Inferior parietal cortex (tissue), 1 donor: ENCODE results near the gene MADCAM1.

Source experiments
- DNase-seq: peaks from one replicate; pipeline ENCODE4 v3.0.0-alpha.2; 2016; ENCODE audit errors: extremely low spot score

Gene MADCAM1

DNA sequence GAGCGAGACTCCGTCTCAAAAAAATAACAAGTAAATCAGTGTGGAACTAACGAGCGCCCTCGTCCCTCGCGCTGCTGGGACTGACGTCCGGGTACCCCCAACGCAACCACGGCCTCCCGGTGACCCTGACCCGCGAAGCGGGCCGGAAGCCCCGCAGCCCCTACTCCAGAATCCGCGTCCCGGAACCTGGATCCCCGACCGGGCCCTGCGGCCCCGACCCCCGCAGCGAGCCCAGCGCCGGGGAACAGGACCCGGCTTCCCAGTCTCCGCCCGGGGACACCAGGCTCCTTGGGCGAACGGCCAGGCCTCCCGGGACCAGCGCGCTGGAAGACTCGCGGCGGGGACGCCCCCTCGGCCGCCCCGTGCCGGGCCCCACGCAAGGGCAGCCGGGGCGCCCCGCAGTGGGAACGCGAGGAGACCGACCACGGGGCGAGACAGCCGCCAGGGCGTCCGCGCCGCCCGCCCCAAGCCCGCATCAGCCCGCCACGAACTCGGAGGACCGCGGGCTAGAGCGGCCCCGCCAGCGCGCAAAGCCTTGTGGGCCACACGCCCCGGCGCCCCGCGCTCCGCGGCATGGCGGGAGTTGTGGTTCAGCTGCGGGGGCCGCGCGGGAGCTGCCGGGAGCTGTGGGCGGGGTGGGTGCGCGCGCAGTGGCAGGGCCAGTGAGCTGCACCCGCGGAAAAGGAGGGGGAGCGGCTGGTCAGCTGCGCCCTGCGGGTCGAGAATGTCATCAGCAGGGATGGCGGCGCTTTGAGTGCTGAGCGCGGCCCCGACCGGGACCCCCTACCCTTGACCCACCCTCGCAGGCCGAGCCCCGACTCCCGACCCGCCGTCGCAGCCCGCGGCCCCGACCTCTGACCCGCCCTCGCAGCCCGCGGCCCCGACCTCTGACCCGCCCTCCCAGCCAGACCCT is 7.5 kb upstream of the MADCAM1 start:
- peak; percentile 85 for DNase-seq

DNA sequence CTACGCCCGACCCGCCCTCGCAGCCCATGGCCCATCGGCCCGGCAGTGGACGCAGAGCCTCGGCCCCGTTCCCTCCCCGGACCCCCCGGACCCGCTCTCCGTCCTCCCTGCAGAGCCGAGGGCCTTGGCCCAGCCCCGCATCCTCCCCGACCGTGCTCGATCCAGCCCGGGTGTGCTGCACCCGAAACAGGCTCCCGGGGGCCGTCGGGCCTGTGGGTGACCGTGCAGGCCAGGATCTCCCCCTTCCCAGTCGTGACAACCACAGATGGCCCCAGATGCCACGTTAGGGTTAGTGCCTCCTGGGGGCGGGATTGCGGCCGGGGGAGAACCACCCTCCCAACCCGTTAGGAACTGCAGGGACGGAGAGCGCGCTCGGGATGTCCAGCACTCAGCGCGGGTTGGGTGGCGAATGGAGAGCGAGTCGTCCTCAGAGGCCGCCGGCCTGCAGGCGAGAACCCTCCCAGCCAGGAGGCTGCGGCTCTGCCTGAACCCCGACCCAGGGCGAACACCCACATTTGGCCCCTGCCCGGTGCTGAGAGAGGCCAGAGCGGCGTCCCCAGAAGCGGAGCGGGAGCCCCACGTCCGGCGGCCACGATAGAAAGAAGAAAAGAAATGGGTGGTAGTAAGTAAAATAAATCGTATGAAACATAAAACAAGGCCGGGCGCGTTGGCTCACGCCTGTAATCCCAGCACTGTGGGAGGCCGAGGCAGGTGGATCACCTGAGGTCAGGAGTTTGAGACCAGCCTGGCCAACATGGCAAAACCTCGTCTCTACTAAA is 6.7 kb upstream of the MADCAM1 start:
- DNase-seq: no peak

DNA sequence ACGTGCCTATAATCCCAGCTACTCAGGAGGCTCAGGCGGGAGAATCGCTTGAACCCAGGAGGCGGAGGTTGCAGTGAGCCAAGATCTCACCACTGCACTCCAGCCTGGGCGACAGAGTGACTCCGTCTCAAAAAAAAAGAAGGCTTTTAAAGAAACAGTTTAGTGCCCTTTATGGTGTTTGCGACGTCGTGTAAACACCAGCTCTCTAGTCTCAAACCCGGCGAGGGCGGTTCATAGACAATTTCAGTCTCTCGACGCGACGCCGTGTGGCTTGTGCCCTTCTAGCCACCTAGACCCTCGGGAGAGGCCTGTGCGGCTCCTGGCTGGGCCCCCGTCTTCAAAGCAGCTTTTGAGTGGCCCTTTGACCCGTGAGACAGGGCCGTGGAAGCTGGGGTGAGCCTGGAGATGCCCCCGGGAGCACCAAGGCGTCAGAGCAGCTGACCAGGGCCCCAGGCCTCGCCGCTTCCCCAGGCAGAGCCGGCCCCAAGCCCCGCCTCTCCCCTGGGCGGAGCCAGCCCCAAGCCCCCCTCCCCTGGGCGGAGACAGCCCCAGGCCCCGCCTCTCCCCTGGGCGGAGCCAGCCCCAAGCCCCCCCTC is 5.0 kb upstream of the MADCAM1 start:
- no peak for DNase-seq

DNA sequence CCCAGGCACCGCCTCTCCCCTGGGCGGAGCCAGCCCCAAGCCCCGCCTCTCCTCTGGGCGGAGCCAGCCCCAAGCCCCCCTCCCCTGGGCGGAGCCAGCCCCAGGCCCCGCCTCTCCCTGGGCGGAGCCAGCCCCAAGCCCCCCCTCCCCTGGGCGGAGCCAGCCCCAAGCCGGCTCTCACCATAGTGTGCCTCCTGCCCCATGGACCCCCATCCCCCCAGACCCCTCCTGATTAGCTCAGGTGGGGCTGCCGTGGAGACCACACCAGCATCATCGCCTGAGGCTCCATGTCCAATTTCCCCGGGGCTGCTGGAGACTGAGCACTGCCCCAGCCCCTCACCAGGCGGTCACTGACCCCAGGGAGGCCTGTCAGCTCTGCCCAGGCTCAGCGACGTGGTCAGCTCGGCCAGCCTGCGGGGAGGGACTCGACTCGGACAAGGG is 4.2 kb upstream of the MADCAM1 start:
- no peak for DNase-seq

DNA sequence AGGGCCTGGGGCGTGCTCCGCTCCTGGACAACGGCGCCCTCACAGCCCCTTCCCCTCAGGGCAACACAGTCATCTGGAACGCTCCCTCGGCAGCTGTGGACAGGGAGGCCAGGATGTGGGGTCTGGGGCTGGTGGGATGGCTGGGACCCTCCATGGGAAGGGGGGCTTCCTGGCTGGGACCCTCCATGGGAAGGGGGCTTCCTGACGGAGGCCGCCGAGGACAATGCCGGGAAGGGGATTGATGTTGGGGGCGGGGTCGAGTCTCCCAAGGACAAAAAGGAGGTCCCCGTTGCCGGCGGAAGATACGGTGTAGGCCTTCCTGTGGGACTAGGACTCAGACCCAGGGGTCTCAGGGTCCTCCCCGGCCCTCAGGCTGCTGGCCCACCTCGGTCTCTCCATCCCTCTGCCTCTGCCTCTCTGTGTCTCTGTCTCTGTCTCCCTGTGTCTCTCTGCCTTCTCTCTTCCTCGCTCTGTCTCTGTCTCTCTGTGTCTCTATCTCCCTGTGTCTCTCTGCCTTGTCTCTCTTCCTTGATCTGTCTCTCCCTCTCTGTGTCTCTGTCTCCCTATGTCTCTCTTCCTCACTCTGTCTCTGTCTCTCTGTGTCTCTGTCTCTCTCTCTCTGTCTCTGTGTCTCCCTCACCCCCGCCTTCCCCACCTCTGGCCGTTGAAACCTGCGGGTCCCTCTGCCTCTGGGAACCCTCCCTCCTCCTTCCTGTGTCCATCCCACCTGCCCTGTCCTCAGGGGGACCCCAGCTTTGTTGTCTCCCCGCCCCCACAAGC is 2.7 kb upstream of the MADCAM1 start:
- no peak for DNase-seq

DNA sequence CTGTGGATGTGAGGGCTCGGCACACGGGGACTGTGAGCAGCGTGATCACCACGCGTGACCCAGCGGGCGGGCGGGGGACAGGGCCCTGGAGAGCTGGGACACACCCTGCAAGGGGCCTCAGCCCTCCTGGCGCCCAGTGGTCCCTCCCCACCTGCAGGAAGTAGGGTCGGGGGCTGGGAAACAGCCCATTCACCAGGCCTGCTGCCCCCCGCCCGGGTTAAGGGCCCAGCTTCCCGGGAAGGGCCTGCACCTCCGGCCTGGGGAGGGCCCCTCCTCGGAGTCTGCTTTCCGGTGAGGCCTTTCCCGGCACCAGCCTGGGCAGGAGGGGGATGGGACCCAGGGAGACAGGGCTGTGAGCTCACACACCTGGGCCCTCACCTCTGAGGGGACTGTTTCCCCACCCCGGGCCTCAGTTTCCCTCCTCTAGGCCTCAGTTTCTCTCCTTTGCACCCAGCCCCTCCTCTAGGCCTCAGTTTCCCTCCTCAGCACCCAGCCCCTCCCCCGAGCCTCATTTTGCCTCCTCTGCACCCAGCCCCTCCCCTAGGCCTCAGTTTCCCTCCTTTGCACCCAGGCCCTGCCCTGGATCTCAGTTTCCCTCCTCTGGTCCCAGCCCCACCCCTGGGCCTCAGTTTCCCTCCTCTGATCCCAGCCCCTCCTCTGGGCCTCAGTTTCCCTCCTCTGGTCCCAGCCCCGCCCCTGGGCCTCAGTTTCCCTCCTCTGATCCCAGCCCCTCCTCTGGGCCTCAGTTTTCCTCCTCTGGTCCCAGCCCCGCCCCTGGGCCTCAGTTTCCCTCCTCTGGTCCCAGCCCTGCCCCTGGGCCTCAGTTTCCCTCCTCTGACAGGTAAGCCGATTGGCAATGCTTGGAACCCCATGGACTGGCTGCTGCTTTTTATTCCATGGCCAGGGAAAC is 1.9 kb upstream of the MADCAM1 start:
- DNase-seq: no peak

DNA sequence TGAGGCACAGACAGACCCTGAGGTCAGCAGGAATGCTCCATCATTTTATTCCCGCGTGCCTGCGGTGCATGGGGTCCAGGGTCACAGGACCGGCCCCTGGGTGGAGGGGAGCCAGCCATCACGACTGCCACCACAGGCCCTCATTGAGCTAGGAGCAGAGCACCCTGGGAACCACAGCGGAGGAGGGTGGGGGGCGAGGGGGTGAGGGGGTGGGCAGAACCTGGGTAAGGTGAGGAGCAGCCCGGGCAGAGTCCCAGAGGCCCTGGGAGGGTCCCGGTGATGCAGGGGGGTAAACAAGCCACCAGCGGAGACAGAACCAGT is 1.2 kb upstream of the MADCAM1 start:
- no peak for DNase-seq

DNA sequence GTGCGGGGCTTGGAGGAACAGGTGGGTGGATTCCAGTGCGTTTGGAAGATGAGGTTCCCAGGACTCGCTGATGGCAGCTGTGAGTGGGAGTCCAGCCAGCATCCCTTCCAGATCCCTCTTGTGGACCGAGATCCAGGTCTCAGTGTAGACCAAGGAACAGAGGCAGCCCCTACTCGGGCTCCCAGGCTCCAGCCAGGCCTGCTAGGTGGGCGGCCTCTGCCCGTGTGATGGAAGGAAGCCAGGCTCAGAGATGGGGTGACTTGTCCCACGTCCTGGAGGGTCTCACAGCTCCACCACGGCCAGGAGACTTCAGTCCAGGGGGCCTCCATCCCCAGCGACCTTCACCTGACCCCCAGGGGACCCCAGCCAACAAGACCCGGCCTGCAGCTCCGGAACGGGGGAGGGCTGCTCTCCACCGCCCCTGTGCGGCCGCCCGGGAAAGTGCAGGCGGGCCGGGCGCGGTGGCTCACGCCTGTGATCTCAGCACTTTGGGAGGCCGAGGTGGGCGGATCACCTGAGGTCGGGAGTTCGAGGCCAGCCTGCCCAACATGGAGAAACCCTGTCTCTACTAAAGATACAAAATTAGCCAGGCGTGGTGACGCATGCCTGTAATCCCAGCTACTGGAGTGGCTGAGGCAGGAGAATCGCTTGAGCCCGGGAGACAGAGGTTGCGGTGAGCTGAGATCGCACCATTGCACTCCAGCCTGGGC is 729 bp upstream of the MADCAM1 start:
- DNase-seq: no peak

DNA sequence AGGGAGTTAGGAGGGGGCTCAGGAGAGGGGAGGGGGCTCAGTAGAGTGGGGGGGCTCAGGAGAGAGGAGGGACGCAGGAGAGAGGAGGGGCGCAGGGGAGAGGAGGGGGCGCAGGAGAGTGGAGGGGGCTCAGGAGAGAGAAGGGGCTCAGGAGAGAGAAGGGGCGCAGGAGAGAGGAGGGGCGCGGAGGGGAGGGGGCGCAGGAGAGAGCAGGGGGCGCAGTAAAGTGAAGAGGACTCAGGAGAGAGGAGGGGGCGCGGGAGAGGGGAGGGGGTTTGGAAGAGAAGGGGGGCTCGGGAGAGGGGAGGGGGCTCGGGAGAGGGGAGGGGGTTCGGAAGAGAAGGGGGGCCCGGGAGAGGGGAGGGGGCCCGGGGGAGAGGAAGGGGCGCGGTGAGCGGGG is 700 bp downstream of the MADCAM1 start:
- DNase-seq: no peak

DNA sequence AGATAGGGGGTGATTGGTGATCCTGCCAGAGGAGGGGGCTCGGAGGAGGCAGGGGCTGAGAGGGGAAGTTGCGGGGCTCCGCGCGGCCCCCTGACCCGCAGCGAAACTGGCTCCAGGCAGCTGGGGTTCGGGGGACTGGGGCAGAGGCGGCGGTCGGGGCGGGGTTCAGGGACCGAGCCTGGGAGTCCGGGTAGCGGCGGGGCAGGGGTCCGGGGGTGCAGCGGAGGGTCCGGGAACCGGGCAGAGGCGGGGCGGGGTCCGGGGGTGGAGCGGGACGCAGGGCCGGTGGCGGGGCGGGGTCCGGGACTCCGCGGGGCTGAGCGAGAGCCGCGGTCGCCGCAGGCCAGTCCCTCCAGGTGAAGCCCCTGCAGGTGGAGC is 1.2 kb downstream of the MADCAM1 start:
- no peak for DNase-seq

DNA sequence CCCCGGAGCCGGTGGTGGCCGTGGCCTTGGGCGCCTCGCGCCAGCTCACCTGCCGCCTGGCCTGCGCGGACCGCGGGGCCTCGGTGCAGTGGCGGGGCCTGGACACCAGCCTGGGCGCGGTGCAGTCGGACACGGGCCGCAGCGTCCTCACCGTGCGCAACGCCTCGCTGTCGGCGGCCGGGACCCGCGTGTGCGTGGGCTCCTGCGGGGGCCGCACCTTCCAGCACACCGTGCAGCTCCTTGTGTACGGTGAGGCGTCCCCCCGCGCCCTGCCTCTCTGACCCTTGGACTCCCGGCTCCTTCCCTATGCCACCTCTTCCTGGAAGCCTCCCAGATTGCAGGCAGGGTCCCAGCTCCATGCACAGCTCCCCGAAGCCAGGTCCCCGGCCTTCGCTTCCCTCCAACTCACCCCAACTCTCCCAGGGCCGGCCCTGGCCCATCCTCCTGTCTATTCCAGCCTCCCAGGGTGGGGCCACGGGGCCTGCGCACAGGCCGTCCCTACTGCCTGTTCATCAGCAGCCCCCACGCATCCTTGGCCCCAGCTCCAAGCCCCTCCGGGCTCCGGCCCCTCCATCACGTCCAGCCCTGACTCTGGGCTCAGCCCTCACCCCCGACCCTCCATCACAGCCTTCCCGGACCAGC is 1.7 kb downstream of the MADCAM1 start:
- no peak for DNase-seq

DNA sequence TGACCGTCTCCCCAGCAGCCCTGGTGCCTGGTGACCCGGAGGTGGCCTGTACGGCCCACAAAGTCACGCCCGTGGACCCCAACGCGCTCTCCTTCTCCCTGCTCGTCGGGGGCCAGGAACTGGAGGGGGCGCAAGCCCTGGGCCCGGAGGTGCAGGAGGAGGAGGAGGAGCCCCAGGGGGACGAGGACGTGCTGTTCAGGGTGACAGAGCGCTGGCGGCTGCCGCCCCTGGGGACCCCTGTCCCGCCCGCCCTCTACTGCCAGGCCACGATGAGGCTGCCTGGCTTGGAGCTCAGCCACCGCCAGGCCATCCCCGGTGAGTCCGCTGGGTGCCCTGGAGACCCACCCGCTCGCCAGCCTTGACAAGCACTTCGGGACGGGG is 2.2 kb downstream of the MADCAM1 start:
- DNase-seq: no peak

DNA sequence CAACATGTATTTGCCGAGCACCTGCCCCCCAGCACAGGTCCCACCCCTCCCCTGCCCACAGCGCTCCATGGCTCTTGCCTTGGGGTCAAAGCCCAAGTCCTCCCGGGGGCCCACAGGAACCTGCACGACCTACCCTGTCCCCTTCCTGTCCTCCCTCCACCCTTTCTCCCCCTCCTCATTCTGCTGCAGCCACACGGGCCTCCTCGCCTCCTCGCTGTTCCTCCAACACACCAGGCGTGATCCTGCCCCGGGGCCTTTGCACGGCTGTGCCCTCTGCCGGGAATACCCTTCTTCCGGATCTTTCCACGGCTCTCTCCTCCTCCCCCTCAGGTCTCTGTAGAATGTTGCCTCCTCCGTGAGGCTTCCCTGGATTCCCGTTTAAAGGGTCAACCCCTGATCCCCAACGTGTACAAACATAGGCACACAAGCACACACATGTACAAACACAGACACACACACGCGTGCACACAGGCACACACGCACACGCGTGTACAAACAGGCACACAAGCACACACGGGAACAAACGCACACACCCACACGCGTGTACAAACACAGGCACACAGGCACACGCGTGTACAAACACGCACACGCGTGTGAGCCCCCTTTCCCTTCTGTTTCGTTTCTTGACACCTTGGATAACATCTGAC is 2.8 kb downstream of the MADCAM1 start:
- no peak for DNase-seq

DNA sequence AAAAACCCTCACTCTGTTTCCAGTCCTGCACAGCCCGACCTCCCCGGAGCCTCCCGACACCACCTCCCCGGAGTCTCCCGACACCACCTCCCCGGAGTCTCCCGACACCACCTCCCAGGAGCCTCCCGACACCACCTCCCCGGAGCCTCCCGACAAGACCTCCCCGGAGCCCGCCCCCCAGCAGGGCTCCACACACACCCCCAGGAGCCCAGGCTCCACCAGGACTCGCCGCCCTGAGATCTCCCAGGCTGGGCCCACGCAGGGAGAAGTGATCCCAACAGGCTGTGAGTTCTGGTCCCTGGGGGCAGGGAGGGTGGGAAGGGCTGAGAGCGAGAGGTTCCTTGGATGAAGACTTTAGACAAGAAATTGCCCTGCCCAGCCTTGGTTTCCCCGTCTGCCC is 5.4 kb downstream of the MADCAM1 start:
- no peak for DNase-seq

DNA sequence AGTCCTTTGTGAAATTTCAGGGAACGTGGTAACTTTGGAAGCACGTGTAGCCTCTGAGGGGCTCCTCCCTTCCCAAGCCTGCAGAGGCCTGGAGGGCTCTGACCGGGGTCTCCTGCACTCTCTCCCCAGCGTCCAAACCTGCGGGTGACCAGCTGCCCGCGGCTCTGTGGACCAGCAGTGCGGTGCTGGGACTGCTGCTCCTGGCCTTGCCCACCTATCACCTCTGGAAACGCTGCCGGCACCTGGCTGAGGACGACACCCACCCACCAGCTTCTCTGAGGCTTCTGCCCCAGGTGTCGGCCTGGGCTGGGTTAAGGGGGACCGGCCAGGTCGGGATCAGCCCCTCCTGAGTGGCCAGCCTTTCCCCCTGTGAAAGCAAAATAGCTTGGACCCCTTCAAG is 8.3 kb downstream of the MADCAM1 start:
- DNase-seq: no peak

DNA sequence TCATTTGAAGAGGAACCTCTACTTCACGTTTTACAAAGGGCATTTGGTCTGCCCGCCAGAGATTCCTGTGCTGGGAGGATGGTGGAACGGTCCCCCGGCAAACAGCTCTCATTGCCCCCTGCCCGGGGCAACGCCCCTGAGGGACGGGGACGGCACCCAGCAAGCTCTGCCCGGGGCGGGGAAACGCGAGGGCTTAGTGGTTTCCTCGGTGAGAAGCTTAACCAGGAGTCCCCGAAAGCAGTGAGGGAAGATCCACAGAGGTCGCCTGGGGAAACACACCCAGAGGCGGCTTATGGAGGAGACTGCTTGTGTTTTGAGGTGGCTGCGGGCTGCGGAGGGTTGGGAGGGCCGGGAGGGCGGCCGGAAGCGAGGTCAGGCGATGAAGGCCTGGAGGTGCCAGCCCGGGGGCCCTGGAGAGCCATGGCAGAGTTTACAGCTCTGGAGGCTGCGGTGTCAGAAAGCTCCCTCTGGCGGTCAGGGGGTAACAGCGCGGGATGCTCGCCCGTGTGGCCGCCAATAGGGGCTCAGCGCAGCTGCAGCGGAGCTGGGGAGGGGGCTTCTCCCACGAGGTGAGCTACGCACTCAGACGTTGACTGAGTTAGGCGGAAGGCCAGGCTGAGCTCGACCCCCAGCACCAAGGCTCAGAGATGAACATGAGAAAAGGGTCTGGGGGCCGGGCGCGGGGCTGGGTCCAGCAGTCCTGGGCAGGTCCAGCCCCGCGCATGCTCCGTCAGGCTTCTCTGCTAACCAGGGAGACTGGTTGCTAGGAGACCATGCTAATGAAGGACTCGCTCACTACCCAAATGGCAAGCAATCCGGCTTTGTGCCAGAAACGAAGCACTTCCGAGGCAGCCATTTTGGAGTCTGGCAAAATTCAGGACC is 10.4 kb downstream of the MADCAM1 start:
- DNase-seq: peak; percentile 89

DNA sequence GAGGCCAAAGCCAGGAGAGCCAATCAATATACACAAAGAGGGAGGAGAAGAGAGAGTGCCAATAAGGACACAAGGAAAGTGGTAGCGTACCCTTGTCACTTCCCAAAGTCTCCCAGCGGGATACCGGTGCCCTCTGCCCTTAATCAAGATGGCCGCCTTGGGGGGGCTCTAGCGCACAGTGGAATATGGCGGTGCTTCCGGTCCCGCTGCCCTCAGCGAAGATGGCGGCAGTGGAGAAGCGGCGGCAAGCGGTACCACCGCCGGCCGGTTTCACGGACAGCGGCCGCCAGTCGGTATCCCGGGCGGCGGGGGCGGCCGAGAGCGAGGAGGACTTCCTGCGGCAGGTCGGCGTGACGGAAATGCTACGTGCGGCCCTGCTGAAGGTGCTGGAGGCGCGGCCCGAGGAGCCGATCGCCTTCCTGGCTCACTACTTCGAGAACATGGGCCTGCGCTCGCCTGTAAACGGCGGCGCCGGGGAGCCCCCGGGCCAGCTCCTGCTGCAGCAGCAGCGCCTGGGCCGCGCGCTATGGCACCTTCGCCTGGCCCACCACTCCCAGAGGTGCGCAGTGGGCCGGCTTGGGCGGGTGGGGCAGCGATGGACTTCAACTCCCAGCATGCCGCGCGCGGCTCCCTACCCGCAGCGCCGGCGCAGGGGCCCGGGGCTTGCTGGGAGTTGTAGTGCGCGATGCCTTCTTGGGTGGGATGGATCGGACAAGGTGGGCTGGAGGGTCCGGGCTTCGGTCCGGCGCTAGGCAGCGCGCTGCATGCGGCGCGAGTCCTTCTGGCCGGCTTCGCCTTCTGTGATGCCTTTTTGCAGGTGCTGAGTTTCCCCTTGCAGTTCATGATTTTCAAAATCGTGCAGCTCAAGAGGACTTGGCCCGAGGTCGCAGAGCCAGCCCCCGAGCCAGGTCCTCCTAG is 11.3 kb downstream of the MADCAM1 start, which contains the start of gene TPGS1:
TPGS1 (plus strand) TSS at position 212 of the 918 bp plus-strand sequence; CDS start at position 222, 10 bp downstream.
- DNase-seq: peak; percentile 100
